Tibial artery (tissue), 4 donors: ENCODE measurements around the gene NUP210.

Source experiments
- DNase-seq, 2 donors: peaks; one replicate each; pipeline ENCODE4 v3.0.0-alpha.2; 2019
- H3K27ac ChIP-seq, 2 donors: fragments of 200-600 bp; sonication (generic) in 1 of 2; 1 replicate in 1 of 2; 2 replicates in 1 of 2; pipeline ENCODE4 v1.5.1; 2018 to 2019; ENCODE audit warnings: mild to moderate bottlenecking in 1 of 2
- H3K27me3 ChIP-seq, 2 donors: fragments of 200-600 bp; sonication (generic) in 1 of 2; one replicate each; pipeline versions ENCODE4 v1.5.1 to v1.6.0; 2016 to 2019
- H3K36me3 ChIP-seq, 3 donors: fragments of 200-600 bp; sonication (generic) in 2 of 3; one replicate each; pipeline ENCODE4 v1.5.1; 2016 to 2019; ENCODE audit warnings: mild to moderate bottlenecking in 2 of 3
- H3K4me1 ChIP-seq, 4 donors: fragments of 200-600 bp; sonication (generic) in 2 of 4; 1 replicate in 3 of 4; 2 replicates in 1 of 4; pipeline ENCODE4 v1.5.1; 2016 to 2019
- H3K4me3 ChIP-seq, 2 donors: fragments of 200-600 bp; sonication (generic) in 1 of 2; 1 replicate in 1 of 2; 2 replicates in 1 of 2; pipeline ENCODE4 v1.5.1; 2018 to 2019; ENCODE audit warnings: mild to moderate bottlenecking in 2 of 2
- H3K9me3 ChIP-seq, 3 donors: fragments of 200-600 bp; sonication (generic) in 1 of 3; one replicate each; pipeline ENCODE4 v1.5.1; 2016 to 2019
- CTCF ChIP-seq, 2 experiments: fragments of 200-600 bp in 1 of 2; fragments of 450-650 bp in 1 of 2; IDR thresholded peaks; one replicate each; pipeline ENCODE4 v1.5.1; 2017 to 2019; ENCODE audit warnings: antibody characterized with exemption in 2 of 2, mild to moderate bottlenecking in 1 of 2, moderate library complexity in 1 of 2
- intact Hi-C: fragments of 100-400 bp; cut with DNase I; formaldehyde crosslinking; loops from one replicate; pipeline ENCODE4 v1.15.0; 2023; ENCODE audit warnings: low total_unique reads

NUP210 gene

GRCh38 chr3:13276438-13277195 is 143.5 kb downstream of the NUP210 start:
- peaks cover 0 to 10% (median 3%) of the 10 kb centered on the region in 4 donors for H3K4me1 ChIP-seq
- H3K9me3 ChIP-seq: no peaks in the 10 kb centered on the region
- no peak overlapping the region for H3K4me3 ChIP-seq
- no peaks in the 10 kb centered on the region for H3K36me3 ChIP-seq
- TF ChIP-seq CTCF (IDR thresholded peaks at IDR 0.05): no peak
- intact Hi-C loops: no loop called here
- DNase-seq: peak in 1 of 2 donors; percentile 51
- peaks cover 0 to 51% of the 10 kb centered on the region in 2 donors for H3K27me3 ChIP-seq
- no peak overlapping the region for H3K27ac ChIP-seq

GRCh38 chr3:13275376-13276005 is 144.6 kb downstream of the NUP210 start:
- Histone ChIP-seq H3K27me3 (peaks cover 0 to 44% of the 10 kb centered on the region in 2 donors), H3K36me3 (no peaks in the 10 kb centered on the region), H3K9me3 (peaks cover 0 to under 1% (median 0%) of the 10 kb centered on the region in 3 donors), H3K4me3 (no peak overlapping the region), H3K27ac (no peak overlapping the region), H3K4me1 (peaks cover 0 to 6% (median 3%) of the 10 kb centered on the region in 4 donors)
- DNase-seq: peak; percentile 6 to 52
- TF ChIP-seq CTCF (IDR thresholded peaks at IDR 0.05): no peak
- intact Hi-C loops: no loop called here

GRCh38 chr3:13274551-13275332 is 145.4 kb downstream of the NUP210 start:
- Histone ChIP-seq H3K4me3 (no peak overlapping the region), H3K27ac (no peak overlapping the region), H3K27me3 (peaks cover 0 to 44% of the 10 kb centered on the region in 2 donors), H3K4me1 (peaks cover 0 to 6% (median 3%) of the 10 kb centered on the region in 4 donors), H3K9me3 (peaks cover 0 to 8% (median 3%) of the 10 kb centered on the region in 3 donors), H3K36me3 (no peaks in the 10 kb centered on the region)
- intact Hi-C loops: no loop called here
- peak in 1 of 2 donors; percentile 57 for DNase-seq
- no peak for TF ChIP-seq CTCF (IDR thresholded peaks at IDR 0.05)

GRCh38 chr3:13274125-13274524 is 146.0 kb downstream of the NUP210 start:
- TF ChIP-seq CTCF (IDR thresholded peaks at IDR 0.05): no peak
- no peaks in the 10 kb centered on the region for H3K36me3 ChIP-seq
- peaks cover 0 to 6% (median 3%) of the 10 kb centered on the region in 4 donors for H3K4me1 ChIP-seq

GRCh38 chr3:13273604-13274105 is 146.5 kb downstream of the NUP210 start:
- Histone ChIP-seq H3K36me3 (no peaks in the 10 kb centered on the region), H3K4me1 (peaks cover 0 to 6% (median 3%) of the 10 kb centered on the region in 4 donors), H3K27ac (no peak overlapping the region), H3K4me3 (no peak overlapping the region), H3K9me3 (peaks cover 0 to 17% (median 6%) of the 10 kb centered on the region in 3 donors), H3K27me3 (peaks cover 0 to 43% of the 10 kb centered on the region in 2 donors)
- intact Hi-C loops: no loop called here
- no peak for TF ChIP-seq CTCF (IDR thresholded peaks at IDR 0.05)
- DNase-seq: peak in 1 of 2 donors; percentile 43

More at GRCh38 chr3:13274125-13274524, 146.0 kb downstream of the NUP210 start:
- intact Hi-C loops: no loop called here
- H3K27me3 ChIP-seq: peaks cover 0 to 45% of the 10 kb centered on the region in 2 donors
- H3K4me3 ChIP-seq: no peak overlapping the region
- no peak overlapping the region for H3K27ac ChIP-seq
- peak in 1 of 2 donors; percentile 54 for DNase-seq
- peaks cover 0 to 14% (median 6%) of the 10 kb centered on the region in 3 donors for H3K9me3 ChIP-seq
